GM18909 (cell line): ENCODE measurements around the gene WDR91.
A peak's percentile ranks its signal among the peaks of the same experiment; 100 is the strongest.

Experiments
- ATAC-seq: cut with Tn5 transposase; IDR thresholded peaks from one replicate; pipeline ENCODE4 v1.9.1; 2021; ENCODE audit warnings: mild to moderate bottlenecking; ENCODE audit not compliant: unreplicated experiment, poor library complexity

WDR91 gene

GRCh38 chr7:135211179-135211945, at the start of gene WDR91:
TSS of gene WDR91 (minus strand) at chr7:135211526. CDS start at chr7:135211502, 24 bp downstream.
- peak; percentile 84 for ATAC-seq

GRCh38 chr7:135260470-135260869, 49.1 kb upstream of the WDR91 start:
- ATAC-seq, result no peak

- no peak for ATAC-seq
Observed at GRCh38 chr7:135259702-135260101, 48.4 kb upstream of the WDR91 start.

- no peak for ATAC-seq
Observed at GRCh38 chr7:135258585-135258984, 47.3 kb upstream of the WDR91 start.

GRCh38 chr7:135257790-135258189, 46.5 kb upstream of the WDR91 start:
- no peak for ATAC-seq

- ATAC-seq, result no peak
Observed at GRCh38 chr7:135253851-135254771, 42.8 kb upstream of the WDR91 start.

GRCh38 chr7:135251496-135252391, 40.4 kb upstream of the WDR91 start:
- no peak for ATAC-seq

GRCh38 chr7:135248546-135248945, 37.2 kb upstream of the WDR91 start:
- no peak for ATAC-seq

- ATAC-seq, result no peak
Observed at GRCh38 chr7:135247746-135248471, 36.6 kb upstream of the WDR91 start.

GRCh38 chr7:135246191-135246825, 35.0 kb upstream of the WDR91 start:
- no peak for ATAC-seq

GRCh38 chr7:135245226-135246190, 34.2 kb upstream of the WDR91 start:
- no peak for ATAC-seq

GRCh38 chr7:135242096-135242684, 30.9 kb upstream of the WDR91 start:
- ATAC-seq, result no peak

- ATAC-seq, result no peak
Observed at GRCh38 chr7:135240441-135240840, 29.1 kb upstream of the WDR91 start.

GRCh38 chr7:135239263-135239662, 27.9 kb upstream of the WDR91 start:
- ATAC-seq, result no peak

GRCh38 chr7:135238112-135238744, 26.9 kb upstream of the WDR91 start:
- ATAC-seq, result no peak

GRCh38 chr7:135236727-135237126, 25.4 kb upstream of the WDR91 start:
- ATAC-seq, result peak; percentile 94

GRCh38 chr7:135235841-135236240, 24.5 kb upstream of the WDR91 start:
- no peak for ATAC-seq
